Spleen (tissue), 11 donors: ENCODE data around the gene PHACTR1. TPM values are rescaled to one million over a fixed set of nuclear protein-coding genes. Genes with fewer than 3 reads are reported as not detected.

Source experiments
- DNase-seq: peaks from one replicate; pipeline ENCODE4 v3.0.0-alpha.2; 2020
- H3K27ac ChIP-seq, 8 donors: fragments of 200-600 bp; sonication (generic) in 7 of 8; 1 replicate in 4 of 8; 2 replicates in 4 of 8; pipeline versions ENCODE4 v1.5.0 to v1.8.0; 2016 to 2021; ENCODE audit warnings: inconsistent platforms in 4 of 8, mild to moderate bottlenecking in 4 of 8, moderate library complexity in 1 of 8
- H3K27me3 ChIP-seq, 7 donors: fragments of 200-600 bp; sonication (generic) in 6 of 7; replicated peaks in 1 of 7; 1 replicate in 4 of 7; 2 replicates in 3 of 7; pipeline versions ENCODE4 v1.5.0 to v1.8.0; 2016 to 2021; ENCODE audit warnings: inconsistent platforms in 3 of 7, mild to moderate bottlenecking in 1 of 7
- H3K36me3 ChIP-seq, 6 donors: fragments of 200-600 bp; sonication (generic) in 5 of 6; 1 replicate in 4 of 6; 2 replicates in 2 of 6; pipeline versions ENCODE4 v1.5.0 to v1.8.0; 2016 to 2021; ENCODE audit warnings: inconsistent platforms in 2 of 6
- H3K4me1 ChIP-seq, 6 donors: fragments of 200-600 bp; sonication (generic) in 5 of 6; 1 replicate in 3 of 6; 2 replicates in 3 of 6; pipeline versions ENCODE4 v1.5.0 to v1.8.0; 2016 to 2021; ENCODE audit warnings: inconsistent platforms in 3 of 6
- H3K4me3 ChIP-seq, 8 donors: fragments of 200-600 bp; sonication (generic) in 7 of 8; 1 replicate in 4 of 8; 2 replicates in 4 of 8; pipeline versions ENCODE4 v1.5.0 to v1.8.0; 2016 to 2021; ENCODE audit warnings: inconsistent platforms in 4 of 8, mild to moderate bottlenecking in 4 of 8, moderate library complexity in 2 of 8
- H3K9me3 ChIP-seq, 8 donors: fragments of 200-600 bp; sonication (generic) in 7 of 8; 1 replicate in 4 of 8; 2 replicates in 4 of 8; pipeline versions ENCODE4 v1.5.0 to v1.8.0; 2016 to 2021; ENCODE audit warnings: inconsistent platforms in 4 of 8
- CTCF ChIP-seq, 11 experiments: fragments of 200-600 bp in 7 of 11; fragments of 450-650 bp in 4 of 11; sonication (generic) in 4 of 11; IDR thresholded peaks in 8 of 11; conservative IDR thresholded peaks in 3 of 11; 1 replicate in 7 of 11; 2 replicates in 4 of 11; pipeline versions ENCODE4 v1.4.0 to v1.8.0; 2016 to 2021; ENCODE audit warnings: antibody characterized with exemption in 11 of 11, inconsistent platforms in 4 of 11, mild to moderate bottlenecking in 1 of 11
- POLR2A ChIP-seq, 3 donors: fragments of 450-650 bp; IDR thresholded peaks; one replicate each; pipeline ENCODE4 v1.5.1; 2017; ENCODE audit warnings: antibody characterized with exemption in 3 of 3, mild to moderate bottlenecking in 1 of 3
- POLR2AphosphoS5 ChIP-seq, 3 donors: sonication (generic); formaldehyde crosslinking; IDR thresholded peaks; one replicate each; pipeline ENCODE4 v1.5.1; 2017; ENCODE audit warnings: antibody characterized with exemption in 3 of 3
- WGBS, 5 donors: extraction: QIAGEN DNeasy Blood & Tissue Kit in 3 of 5; methylation state at CpG; one replicate each; pipeline versions ENCODE4 v1.1.5 to v1.1.7; 2013 to 2018; 5-methylcytosine and 5-hydroxymethylcytosine counted together
- intact Hi-C: fragments of 100-400 bp; cut with DNase I; formaldehyde crosslinking; loops from one replicate; pipeline ENCODE4 v1.15.0; 2023; ENCODE audit warnings: low total_unique reads
- polyA plus RNA-seq, 3 donors: library from polyadenylated mRNA; stranded (reverse); fragments of 200-250 nt; gene quantifications; one replicate each; pipeline ENCODE4 v1.2.1, GENCODE V29; 2013
- total RNA-seq, 7 donors: library from RNA; depleted of rRNA in 3 of 7; stranded (reverse); fragments of >200 nt in 3 of 7; fragmentation: NEBNext Ultra II Directional in 4 of 7; extraction: Animal tissue kit (Norgen Biotek cat#: 25700) in 4 of 7; gene quantifications; one replicate each; pipeline versions ENCODE4 v1.1.0 to v1.2.1, GENCODE V29; 2016 to 2021
- donor health status: healthy with polysubstance abuse.
- donor health status: DM: no; HTN: no; CAD: no; lungs with moderate emphysema.
- donor health status: DM: no; HTN: no; CAD: no.
- donor health status: Bipolar disorder and iron deficiency.
- donor health status: healthy.
- donor health status: DM: no; HTN: no; CAD: no.
- donor health status: DM: yes; HTN: yes; CAD: no.

The PHACTR1 gene
- total and polyA plus RNA-seq, 10 donors: 8.5 to 45.3 (median 30.8) TPM

GRCh38 chr6:13038315-13038714 is 321.7 kb downstream of the PHACTR1 start:
- H3K27ac ChIP-seq: peak overlapping the region in 1 of 8 donors; percentile 6
- H3K4me3 ChIP-seq: no peak overlapping the region
- H3K36me3 ChIP-seq: no peaks in the 10 kb centered on the region
- no peak for DNase-seq
- intact Hi-C loops: no loop called here
- H3K4me1 ChIP-seq: peaks cover 0 to 18% (median 3%) of the 10 kb centered on the region in 6 donors
- no peaks in the 10 kb centered on the region for H3K9me3 ChIP-seq
- no peaks in the 10 kb centered on the region for H3K27me3 ChIP-seq
- TF ChIP-seq POLR2AphosphoS5 (IDR thresholded peaks at IDR 0.05) (no peak), POLR2A (IDR thresholded peaks at IDR 0.05) (no peak), CTCF (IDR thresholded peaks at IDR 0.05 in 8 of 11, conservative IDR thresholded peaks at IDR 0.05 in 3 of 11) (no peak)

- WGBS, 5 donors: 85 to 95% (median 88%) methylated on average over 2 of the region's 2 CpGs
- peak overlapping the region in 1 of 8 donors; percentile 6 for H3K27ac ChIP-seq
- H3K36me3 ChIP-seq: no peaks in the 10 kb centered on the region
- peaks cover 0 to 18% (median 3%) of the 10 kb centered on the region in 6 donors for H3K4me1 ChIP-seq
- H3K4me3 ChIP-seq: no peak overlapping the region
- DNase-seq: no peak
- no peaks in the 10 kb centered on the region for H3K27me3 ChIP-seq
- H3K9me3 ChIP-seq: no peaks in the 10 kb centered on the region
- intact Hi-C loops: no loop called here
- TF ChIP-seq CTCF (IDR thresholded peaks at IDR 0.05 in 8 of 11, conservative IDR thresholded peaks at IDR 0.05 in 3 of 11) (no peak), POLR2AphosphoS5 (IDR thresholded peaks at IDR 0.05) (no peak)
Measured at GRCh38 chr6:13038741-13039190, 322.2 kb downstream of the PHACTR1 start.

GRCh38 chr6:13044390-13044789 is 327.8 kb downstream of the PHACTR1 start:
- Histone ChIP-seq H3K36me3 (no peaks in the 10 kb centered on the region), H3K4me1 (no peaks in the 10 kb centered on the region), H3K27ac (no peak overlapping the region), H3K27me3 (no peaks in the 10 kb centered on the region), H3K4me3 (no peak overlapping the region), H3K9me3 (no peaks in the 10 kb centered on the region)
- no peak for TF ChIP-seq CTCF (IDR thresholded peaks at IDR 0.05 in 8 of 11, conservative IDR thresholded peaks at IDR 0.05 in 3 of 11)
- TF ChIP-seq POLR2AphosphoS5 (IDR thresholded peaks at IDR 0.05): no peak
- TF ChIP-seq POLR2A (IDR thresholded peaks at IDR 0.05): no peak
- intact Hi-C loops: no loop called here
- WGBS, 5 donors: 40 to 80% (median 69%) methylated on average over 6 of the region's 6 CpGs
- DNase-seq: no peak

GRCh38 chr6:13044896-13045295 is 328.3 kb downstream of the PHACTR1 start:
- no peaks in the 10 kb centered on the region for H3K9me3 ChIP-seq
- H3K27ac ChIP-seq: no peak overlapping the region
- DNase-seq: no peak
- intact Hi-C loops: no loop called here
- H3K4me3 ChIP-seq: no peak overlapping the region
- no peaks in the 10 kb centered on the region for H3K4me1 ChIP-seq
- H3K36me3 ChIP-seq: no peaks in the 10 kb centered on the region
- WGBS, 5 donors: 78 to 98% (median 94%) methylated on average over 4 of the region's 4 CpGs
- TF ChIP-seq CTCF (IDR thresholded peaks at IDR 0.05 in 8 of 11, conservative IDR thresholded peaks at IDR 0.05 in 3 of 11) (no peak), POLR2AphosphoS5 (IDR thresholded peaks at IDR 0.05) (no peak), POLR2A (IDR thresholded peaks at IDR 0.05) (no peak)
- H3K27me3 ChIP-seq: no peaks in the 10 kb centered on the region
